GM12878 (cell line): ENCODE results near the gene PARVA. TPM values are rescaled to one million over a fixed set of nuclear protein-coding genes. Genes with fewer than 3 reads are reported as not detected.
"Not testable (repeated sequence)": the region's sequence is repeated elsewhere in the genome, so short reads cannot be mapped to it uniquely, and the experiment has no call there.

ENCODE experiments used
- ATAC-seq: fragments of 200-7000 bp; cut with Tn5 transposase; 3 replicates; pipeline ENCODE4 v1.9.1; 2020; ENCODE audit warnings: mild to moderate bottlenecking, moderate library complexity
- BruUV-seq: library from RNA; stranded (reverse); fragments of 400-500 nt; replicated peaks from 2 replicates; lab custom pipeline; 2021; lab: Mats Ljungman, UMichigan
- CTCF ChIA-PET: fragments of 300-600 bp; sonication (Branson Sonifier 250); formaldehyde crosslinking; extraction: SDS; loops from one replicate; lab custom pipeline; 2021; ENCODE audit warnings: inconsistent platforms; lab: Yijun Ruan, JAX
- POLR2A ChIA-PET: fragments of 350-600 bp; formaldehyde crosslinking; extraction: SDS; loops from one replicate; lab custom pipeline; 2021; ENCODE audit warnings: inconsistent platforms; lab: Charles Lee
- RAD21 ChIA-PET: fragments of 300-600 bp; sonication (Branson Sonifier 250); formaldehyde crosslinking; loops from one replicate; lab custom pipeline; 2023; ENCODE audit warnings: antibody characterized with exemption; ENCODE audit not compliant: unreplicated experiment; lab: Charles Lee
- SMC1A ChIA-PET: fragments of 300-600 bp; sonication (Branson Sonifier 250); formaldehyde crosslinking; loops from one replicate; lab custom pipeline; 2023; ENCODE audit not compliant: unreplicated experiment, uncharacterized antibody; lab: Charles Lee
- DNase-seq: peaks from one replicate; pipeline ENCODE4 v3.0.0-alpha.2; 2011; ENCODE audit warnings: low read depth, low spot score
- FAIRE-seq: peaks from 3 replicates; lab custom pipeline; 2011; peaks lifted over from hg19 to GRCh38; lab: Jason Lieb, UNC
- H2AFZ ChIP-seq: 2 replicates; pipeline ENCODE4 v1.6.0; 2011; ENCODE audit warnings: low read depth, low read length, control low read depth; ENCODE audit not compliant: control insufficient read depth
- H3K27ac ChIP-seq: 2 replicates; pipeline ENCODE4 v1.5.1; 2011; ENCODE audit warnings: control low read depth; ENCODE audit not compliant: control insufficient read depth, insufficient read depth
- H3K27me3 ChIP-seq, 2 experiments: replicated peaks in 1 of 2; 2 replicates each; pipeline versions ENCODE4 v1.6.0 to v1.6.1; 2011; ENCODE audit warnings: low read length in 1 of 2; ENCODE audit not compliant: control insufficient read depth in 2 of 2, insufficient read depth in 2 of 2
- H3K36me3 ChIP-seq, 2 experiments: 2 replicates each; pipeline ENCODE4 v1.5.1; 2011; ENCODE audit warnings: low read length in 1 of 2; ENCODE audit not compliant: control insufficient read depth in 2 of 2, insufficient read depth in 2 of 2
- H3K4me1 ChIP-seq: 2 replicates; pipeline ENCODE4 v1.6.1; 2011; ENCODE audit warnings: mild to moderate bottlenecking, low read length, moderate library complexity, mixed read lengths; ENCODE audit not compliant: control insufficient read depth, insufficient read depth
- H3K4me2 ChIP-seq: 2 replicates; pipeline ENCODE4 v1.6.0; 2011; ENCODE audit warnings: control low read depth; ENCODE audit not compliant: control insufficient read depth, insufficient read depth
- H3K4me3 ChIP-seq: fragments of 200-600 bp; sonication (generic); 2 replicates; pipeline ENCODE4 v1.5.1; 2016
- H3K79me2 ChIP-seq: 2 replicates; pipeline ENCODE4 v1.6.0; 2011; ENCODE audit warnings: low read length; ENCODE audit not compliant: control insufficient read depth, insufficient read depth
- H3K9ac ChIP-seq: 2 replicates; pipeline ENCODE4 v1.8.0; 2011; ENCODE audit warnings: low read length, control low read depth, mixed read lengths; ENCODE audit not compliant: control insufficient read depth, insufficient read depth
- H3K9me3 ChIP-seq: replicated peaks from 3 replicates; pipeline ENCODE4 v1.5.1; 2011; ENCODE audit warnings: mild to moderate bottlenecking, low read length; ENCODE audit not compliant: control insufficient read depth, insufficient read depth
- H4K20me1 ChIP-seq: 2 replicates; pipeline ENCODE4 v1.6.0; 2011; ENCODE audit not compliant: control insufficient read depth, insufficient read depth
- BACH1 ChIP-seq: fragments of 450-650 bp; IDR thresholded peaks from 2 replicates; pipeline ENCODE4 v1.6.1; 2017; ENCODE audit warnings: mild to moderate bottlenecking, borderline replicate concordance
- IKZF1 ChIP-seq: fragments of 450-650 bp; conservative IDR thresholded peaks from 2 replicates; pipeline ENCODE4 v1.6.1; 2017; ENCODE audit warnings: antibody characterized with exemption, mild to moderate bottlenecking
- MYC ChIP-seq: IDR thresholded peaks from 2 replicates; pipeline ENCODE4 v1.6.1; 2011; ENCODE audit warnings: mild to moderate bottlenecking, low read length, moderate library complexity, inconsistent platforms; ENCODE audit not compliant: insufficient read depth, insufficient replicate concordance, insufficient read length, severe bottlenecking
- PAX8 ChIP-seq: fragments of 450-650 bp; IDR thresholded peaks from 2 replicates; pipeline ENCODE4 v1.6.1; 2017; ENCODE audit warnings: mild to moderate bottlenecking, moderate library complexity
- TCF12 ChIP-seq: IDR thresholded peaks from 2 replicates; pipeline ENCODE4 v1.6.1; 2011; ENCODE audit warnings: low read depth, mild to moderate bottlenecking, low read length
- ZNF207 ChIP-seq: fragments of 450-650 bp; IDR thresholded peaks from 2 replicates; pipeline ENCODE4 v1.6.1; 2014; ENCODE audit warnings: antibody characterized with exemption, mild to moderate bottlenecking, borderline replicate concordance
- WGBS: methylation state at CpG from one replicate; pipeline ENCODE4 v1.1.6; 2016; ENCODE audit warnings: low lambda C conversion rate; ENCODE audit not compliant: insufficient replicate concordance, insufficient coverage; ENCODE audit errors: missing lambda C conversion rate; 5-methylcytosine and 5-hydroxymethylcytosine counted together
- in situ Hi-C: fragments of 300-500 bp; cut with MboI; formaldehyde crosslinking; loops from 9 replicates; pipeline ENCODE4 v1.14.3; 2018; ENCODE audit warnings: mixed read lengths
- intact Hi-C: fragments of 100-400 bp; cut with micrococcal nuclease; formaldehyde crosslinking; loops from one replicate; pipeline ENCODE4 v1.14.2; 2022; ENCODE audit not compliant: unreplicated experiment
- polyA plus RNA-seq, 11 experiments: library from polyadenylated mRNA; depleted of rRNA in 4 of 11; unstranded in 6 of 11; stranded (reverse) in 5 of 11; fragments of >200 nt; fragmentation: Nextera tagmentation in 4 of 11; fragmentation: Illumina TruSeq in 1 of 11; extraction: Ambion mirVana in 4 of 11; extraction: Trizol in 1 of 11; gene quantifications; 1 replicate in 1 of 11; 2 replicates in 10 of 11; pipeline versions ENCODE4 v1.2.1 to v1.2.3, GENCODE V29; 2011 to 2016; ENCODE audit warnings: inconsistent platforms in 2 of 11, missing spikeins in 2 of 11, low read depth in 1 of 11
- total RNA-seq, 4 experiments: library from RNA; depleted of rRNA in 3 of 4; stranded (reverse); fragments of >200 nt in 3 of 4; fragmentation: Illumina TruSeq in 1 of 4; extraction: Trizol in 1 of 4; gene quantifications; 2 replicates each; pipeline versions ENCODE4 v1.2.1 to v1.2.3, GENCODE V29; 2013 to 2021
- TF ChIP-seq, protein P1 (sequence below): fragments of 450-650 bp; formaldehyde crosslinking; IDR thresholded peaks from 2 replicates; pipeline ENCODE4 v1.4.0; 2020; ENCODE audit warnings: mild to moderate bottlenecking, moderate library complexity
- TF ChIP-seq, protein P2 (sequence below): fragments of 450-650 bp; IDR thresholded peaks from 2 replicates; pipeline ENCODE4 v1.6.1; 2016; ENCODE audit warnings: mild to moderate bottlenecking, moderate library complexity, borderline replicate concordance

PARVA gene
- total and polyA plus RNA-seq, 10 of the 15 experiments (the other 5 are each of a cell fraction or from before 2014, with no cell fraction given) = 0.01 to 0.44 (median 0.03) TPM; not detected in 7

DNA sequence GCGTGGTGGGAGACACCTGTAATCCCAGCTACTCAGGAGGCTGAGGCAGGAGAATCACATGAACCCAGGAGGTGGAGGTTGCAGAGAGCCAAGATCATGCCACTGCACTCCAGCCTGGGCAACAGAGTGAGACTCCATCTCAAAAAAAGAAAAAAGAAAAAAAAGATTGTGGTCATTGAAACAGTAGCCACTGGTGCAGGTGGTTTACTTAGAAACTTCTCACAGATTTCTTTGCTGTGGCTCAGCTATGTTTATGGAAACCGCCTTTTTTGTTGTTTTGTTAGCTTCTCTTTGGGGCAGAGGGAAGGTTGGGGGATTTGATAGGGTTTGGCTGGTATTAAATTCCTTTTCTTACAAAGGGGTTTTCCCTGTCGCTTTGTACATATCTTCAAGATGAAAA lies 19.7 kb upstream of the PARVA start:
- SMC1A ChIA-PET, H2AFZ ChIP-seq, FAIRE-seq, H3K36me3 ChIP-seq, H3K27me3 ChIP-seq, H3K79me2 ChIP-seq, in situ Hi-C loops, intact Hi-C loops, H4K20me1 ChIP-seq, DNase-seq, RAD21 ChIA-PET, ATAC-seq, H3K9me3 ChIP-seq, BruUV-seq, H3K4me2 ChIP-seq, H3K27ac ChIP-seq, POLR2A ChIA-PET, H3K4me3 ChIP-seq, H3K9ac ChIP-seq, H3K4me1 ChIP-seq, CTCF ChIA-PET: not testable (repeated sequence)
- 12% methylated on average over 3 of the region's 3 CpGs for WGBS

DNA sequence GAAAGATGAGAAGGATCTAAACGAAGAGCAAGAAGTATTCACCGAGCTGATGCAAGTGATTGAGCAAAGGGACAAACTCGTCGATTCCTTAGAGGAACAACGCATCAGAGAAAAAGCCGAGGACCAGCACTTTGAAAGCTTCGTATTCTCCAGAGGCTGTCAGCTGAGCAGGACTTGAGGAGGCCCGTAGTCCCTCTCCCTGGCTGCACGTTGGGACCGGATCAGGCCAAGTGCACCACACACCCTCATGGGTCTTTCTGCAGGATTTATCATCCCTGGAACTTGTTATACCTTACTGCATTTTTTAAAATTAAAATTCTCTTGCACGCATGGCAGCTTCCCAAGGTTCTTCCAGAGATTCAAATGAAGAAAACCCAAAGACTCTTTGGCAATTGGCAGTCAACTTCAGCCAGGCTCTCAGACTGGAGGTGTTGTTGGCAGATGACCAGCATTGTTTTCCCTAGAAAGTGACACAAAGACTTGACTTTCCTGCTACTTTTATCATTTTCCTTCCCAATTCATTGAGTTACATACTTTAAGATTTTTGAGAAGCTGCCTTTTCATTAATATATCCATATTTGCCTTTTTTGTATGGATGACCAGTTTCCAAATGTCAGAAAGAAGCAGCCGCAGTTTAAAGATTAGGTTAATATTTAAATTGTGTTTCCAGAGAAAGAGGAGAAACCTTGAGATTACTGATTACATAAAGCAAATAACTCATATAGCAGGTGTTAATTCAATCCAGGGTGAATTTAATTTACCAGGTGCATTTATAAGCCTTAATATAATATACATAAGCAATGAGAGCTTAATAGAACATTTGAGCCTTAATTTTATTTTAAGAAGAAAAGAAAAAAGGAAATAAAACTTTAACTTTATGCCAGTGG lies 18.8 kb upstream of the PARVA start:
- no peaks in the 10 kb centered on the region for H3K27me3 ChIP-seq
- no peaks in the 10 kb centered on the region for H4K20me1 ChIP-seq
- in situ Hi-C loops = no loop called here
- no peak overlapping the region for H2AFZ ChIP-seq
- no peaks in the 10 kb centered on the region for H3K36me3 ChIP-seq
- H3K79me2 ChIP-seq = no peaks in the 10 kb centered on the region
- H3K4me3 ChIP-seq = no peak overlapping the region
- RAD21 ChIA-PET = no interaction called here
- POLR2A ChIA-PET = no interaction called here
- no peaks in the 10 kb centered on the region for H3K9me3 ChIP-seq
- H3K27ac ChIP-seq = no peak overlapping the region
- intact Hi-C loops = no loop called here
- SMC1A ChIA-PET = no interaction called here
- DNase-seq (no peak), ATAC-seq (no peak), FAIRE-seq (no peak)
- H3K4me2 ChIP-seq = no peak overlapping the region
- 30% methylated on average over 12 of the region's 12 CpGs for WGBS
- H3K9ac ChIP-seq = no peak overlapping the region
- no TSS peak for BruUV-seq
- H3K4me1 ChIP-seq = no peaks in the 10 kb centered on the region
- CTCF ChIA-PET = no interaction called here
- TF ChIP-seq PAX8 (no peak), TCF12 (no peak), IKZF1 (no peak), ZNF207 (no peak), BACH1 (no peak), MYC (no peak)
- TF ChIP-seq, protein P1, sequence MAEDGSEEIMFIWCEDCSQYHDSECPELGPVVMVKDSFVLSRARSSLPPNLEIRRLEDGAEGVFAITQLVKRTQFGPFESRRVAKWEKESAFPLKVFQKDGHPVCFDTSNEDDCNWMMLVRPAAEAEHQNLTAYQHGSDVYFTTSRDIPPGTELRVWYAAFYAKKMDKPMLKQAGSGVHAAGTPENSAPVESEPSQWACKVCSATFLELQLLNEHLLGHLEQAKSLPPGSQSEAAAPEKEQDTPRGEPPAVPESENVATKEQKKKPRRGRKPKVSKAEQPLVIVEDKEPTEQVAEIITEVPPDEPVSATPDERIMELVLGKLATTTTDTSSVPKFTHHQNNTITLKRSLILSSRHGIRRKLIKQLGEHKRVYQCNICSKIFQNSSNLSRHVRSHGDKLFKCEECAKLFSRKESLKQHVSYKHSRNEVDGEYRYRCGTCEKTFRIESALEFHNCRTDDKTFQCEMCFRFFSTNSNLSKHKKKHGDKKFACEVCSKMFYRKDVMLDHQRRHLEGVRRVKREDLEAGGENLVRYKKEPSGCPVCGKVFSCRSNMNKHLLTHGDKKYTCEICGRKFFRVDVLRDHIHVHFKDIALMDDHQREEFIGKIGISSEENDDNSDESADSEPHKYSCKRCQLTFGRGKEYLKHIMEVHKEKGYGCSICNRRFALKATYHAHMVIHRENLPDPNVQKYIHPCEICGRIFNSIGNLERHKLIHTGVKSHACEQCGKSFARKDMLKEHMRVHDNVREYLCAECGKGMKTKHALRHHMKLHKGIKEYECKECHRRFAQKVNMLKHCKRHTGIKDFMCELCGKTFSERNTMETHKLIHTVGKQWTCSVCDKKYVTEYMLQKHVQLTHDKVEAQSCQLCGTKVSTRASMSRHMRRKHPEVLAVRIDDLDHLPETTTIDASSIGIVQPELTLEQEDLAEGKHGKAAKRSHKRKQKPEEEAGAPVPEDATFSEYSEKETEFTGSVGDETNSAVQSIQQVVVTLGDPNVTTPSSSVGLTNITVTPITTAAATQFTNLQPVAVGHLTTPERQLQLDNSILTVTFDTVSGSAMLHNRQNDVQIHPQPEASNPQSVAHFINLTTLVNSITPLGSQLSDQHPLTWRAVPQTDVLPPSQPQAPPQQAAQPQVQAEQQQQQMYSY (CRISPR knock-in tag) = no peak
- TF ChIP-seq, protein P2, sequence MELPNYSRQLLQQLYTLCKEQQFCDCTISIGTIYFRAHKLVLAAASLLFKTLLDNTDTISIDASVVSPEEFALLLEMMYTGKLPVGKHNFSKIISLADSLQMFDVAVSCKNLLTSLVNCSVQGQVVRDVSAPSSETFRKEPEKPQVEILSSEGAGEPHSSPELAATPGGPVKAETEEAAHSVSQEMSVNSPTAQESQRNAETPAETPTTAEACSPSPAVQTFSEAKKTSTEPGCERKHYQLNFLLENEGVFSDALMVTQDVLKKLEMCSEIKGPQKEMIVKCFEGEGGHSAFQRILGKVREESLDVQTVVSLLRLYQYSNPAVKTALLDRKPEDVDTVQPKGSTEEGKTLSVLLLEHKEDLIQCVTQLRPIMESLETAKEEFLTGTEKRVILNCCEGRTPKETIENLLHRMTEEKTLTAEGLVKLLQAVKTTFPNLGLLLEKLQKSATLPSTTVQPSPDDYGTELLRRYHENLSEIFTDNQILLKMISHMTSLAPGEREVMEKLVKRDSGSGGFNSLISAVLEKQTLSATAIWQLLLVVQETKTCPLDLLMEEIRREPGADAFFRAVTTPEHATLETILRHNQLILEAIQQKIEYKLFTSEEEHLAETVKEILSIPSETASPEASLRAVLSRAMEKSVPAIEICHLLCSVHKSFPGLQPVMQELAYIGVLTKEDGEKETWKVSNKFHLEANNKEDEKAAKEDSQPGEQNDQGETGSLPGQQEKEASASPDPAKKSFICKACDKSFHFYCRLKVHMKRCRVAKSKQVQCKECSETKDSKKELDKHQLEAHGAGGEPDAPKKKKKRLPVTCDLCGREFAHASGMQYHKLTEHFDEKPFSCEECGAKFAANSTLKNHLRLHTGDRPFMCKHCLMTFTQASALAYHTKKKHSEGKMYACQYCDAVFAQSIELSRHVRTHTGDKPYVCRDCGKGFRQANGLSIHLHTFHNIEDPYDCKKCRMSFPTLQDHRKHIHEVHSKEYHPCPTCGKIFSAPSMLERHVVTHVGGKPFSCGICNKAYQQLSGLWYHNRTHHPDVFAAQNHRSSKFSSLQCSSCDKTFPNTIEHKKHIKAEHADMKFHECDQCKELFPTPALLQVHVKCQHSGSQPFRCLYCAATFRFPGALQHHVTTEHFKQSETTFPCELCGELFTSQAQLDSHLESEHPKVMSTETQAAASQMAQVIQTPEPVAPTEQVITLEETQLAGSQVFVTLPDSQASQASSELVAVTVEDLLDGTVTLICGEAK = no peak
